ENCODE data around the gene HBE1.
"Not testable (repeated sequence)": the region's sequence is repeated elsewhere in the genome, so short reads cannot be mapped to it uniquely, and the experiment has no call there.

HBE1 gene

GRCh38 chr11:5252192-5252918 is 17.4 kb downstream of the HBE1 start:
- no peak for DNase-seq

DNA sequence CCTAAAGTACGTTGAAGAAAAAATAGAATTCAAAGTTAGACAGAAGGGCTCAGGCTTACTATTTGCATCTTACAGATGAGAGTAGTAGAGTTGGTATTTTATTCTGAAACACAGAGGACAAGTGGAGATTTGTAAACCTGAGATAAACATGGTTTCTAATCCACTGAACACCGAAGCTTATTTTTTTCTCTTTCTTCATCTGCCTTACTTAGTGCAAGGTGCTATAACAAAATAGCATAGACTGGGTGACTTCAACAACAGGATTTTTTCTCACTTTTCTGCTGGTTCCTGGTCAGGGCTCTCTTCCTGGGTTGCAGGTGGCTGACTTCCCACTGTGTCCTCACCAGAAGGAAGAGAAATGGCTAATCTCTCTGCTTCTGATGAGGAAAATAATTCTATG is 18.0 kb downstream of the HBE1 start:
- no peak for DNase-seq

GRCh38 chr11:5250543-5251204 is 19.1 kb downstream of the HBE1 start:
- no peak for DNase-seq

DNA sequence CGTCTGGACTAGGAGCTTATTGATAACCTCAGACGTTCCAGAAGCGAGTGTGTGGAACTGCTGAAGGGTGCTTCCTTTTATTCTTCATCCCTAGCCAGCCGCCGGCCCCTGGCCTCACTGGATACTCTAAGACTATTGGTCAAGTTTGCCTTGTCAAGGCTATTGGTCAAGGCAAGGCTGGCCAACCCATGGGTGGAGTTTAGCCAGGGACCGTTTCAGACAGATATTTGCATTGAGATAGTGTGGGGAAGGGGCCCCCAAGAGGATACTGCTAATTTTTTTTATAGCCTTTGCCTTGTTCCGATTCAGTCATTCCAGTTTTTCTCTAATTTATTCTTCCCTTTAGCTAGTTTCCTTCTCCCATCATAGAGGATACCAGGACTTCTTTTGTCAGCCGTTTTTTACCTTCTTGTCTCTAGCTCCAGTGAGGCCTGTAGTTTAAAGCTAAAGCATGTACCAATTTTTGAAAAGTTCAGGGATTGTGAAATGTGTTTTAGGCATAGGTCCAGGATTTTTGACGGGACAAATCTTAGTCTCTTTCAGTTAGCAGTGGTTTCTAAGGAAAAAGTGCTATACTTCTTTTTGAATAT is 19.8 kb downstream of the HBE1 start, which contains the start of gene HBG1:
Gene HBG1 (minus strand): TSS at position 51 of the 590 bp plus-strand sequence. CDS start 53 bp downstream, outside the sequence.
- not testable (repeated sequence) for DNase-seq

DNA sequence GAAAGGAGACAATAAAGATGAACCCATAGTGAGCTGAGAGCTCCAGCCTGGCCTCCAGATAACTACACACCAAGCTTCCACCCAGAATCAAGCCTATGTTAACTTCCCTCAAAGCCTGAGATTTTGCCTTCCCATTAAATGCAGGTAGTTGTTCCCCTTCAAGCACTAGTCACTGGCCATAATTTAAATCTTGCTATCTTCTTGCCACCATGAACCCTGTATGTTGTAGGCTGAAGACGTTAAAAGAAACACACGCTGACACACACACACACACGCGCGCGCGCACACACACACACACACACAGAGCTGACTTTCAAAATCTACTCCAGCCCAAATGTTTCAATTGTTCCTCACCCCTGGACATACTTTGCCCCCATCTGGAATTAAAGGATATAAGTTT is 21.2 kb downstream of the HBE1 start:
- not testable (repeated sequence) for DNase-seq

DNA sequence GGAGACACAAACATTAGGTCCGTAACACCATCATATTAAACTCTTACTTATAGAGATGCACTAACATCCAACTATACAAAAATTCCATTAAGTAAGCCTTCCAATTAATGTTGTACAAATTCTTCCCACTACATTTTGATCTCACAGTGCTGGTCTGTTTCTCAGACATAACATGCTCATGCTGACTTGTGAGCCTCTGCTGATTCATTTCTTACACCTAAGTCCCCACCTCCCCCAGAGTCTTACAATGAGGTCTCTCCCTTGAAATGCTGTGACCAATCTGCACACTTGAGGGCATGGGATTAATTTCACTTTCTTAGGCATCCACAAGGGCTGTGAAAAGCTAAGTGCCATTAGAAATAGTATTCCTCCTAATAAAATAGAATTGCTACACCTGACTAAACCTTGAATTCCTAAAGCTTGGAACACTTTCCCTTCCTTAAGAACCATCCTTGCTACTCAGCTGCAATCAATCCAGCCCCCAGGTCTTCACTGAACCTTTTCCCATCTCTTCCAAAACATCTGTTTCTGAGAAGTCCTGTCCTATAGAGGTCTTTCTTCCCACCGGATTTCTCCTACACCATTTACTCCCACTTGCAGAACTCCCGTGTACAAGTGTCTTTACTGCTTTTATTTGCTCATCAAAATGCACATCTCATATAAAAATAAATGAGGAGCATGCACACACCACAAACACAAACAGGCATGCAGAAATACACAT is 22.1 kb downstream of the HBE1 start:
- no peak for DNase-seq

DNA sequence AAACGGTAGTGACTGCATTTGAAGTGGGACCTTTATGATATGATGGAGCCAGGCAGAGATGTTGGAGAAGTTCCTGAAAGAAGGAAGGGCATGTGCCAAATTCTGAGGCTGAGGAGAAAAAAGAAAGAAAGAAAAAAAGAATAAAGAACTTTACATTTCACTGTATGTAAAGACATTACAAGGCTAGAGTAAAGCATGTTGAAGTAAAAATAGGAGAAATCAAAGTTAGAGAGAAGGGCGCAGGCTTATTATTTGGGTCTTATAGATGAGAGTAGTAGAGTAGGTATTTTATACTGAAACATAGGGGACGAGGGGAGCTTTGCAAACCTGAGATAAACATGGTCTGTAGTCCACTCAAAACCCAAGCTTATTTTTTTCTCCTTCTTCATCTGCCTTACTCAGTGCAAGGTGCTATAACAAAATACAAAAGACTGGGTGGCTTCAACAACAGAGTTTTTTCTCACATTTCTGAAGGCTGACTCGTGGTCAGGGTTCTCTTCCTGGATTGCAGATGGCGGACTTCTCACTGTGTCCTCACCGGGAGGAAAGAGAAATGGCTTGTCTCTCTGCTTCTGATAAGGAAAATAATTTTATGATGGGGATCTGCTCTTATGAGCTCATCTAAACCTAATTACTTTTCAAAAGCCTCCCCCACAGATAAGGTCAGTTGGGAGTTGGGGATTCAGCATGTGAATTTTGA is 22.8 kb downstream of the HBE1 start:
- DNase-seq, result no peak

GRCh38 chr11:5245155-5245554 is 24.6 kb downstream of the HBE1 start:
- DNase-seq, result no peak

DNA sequence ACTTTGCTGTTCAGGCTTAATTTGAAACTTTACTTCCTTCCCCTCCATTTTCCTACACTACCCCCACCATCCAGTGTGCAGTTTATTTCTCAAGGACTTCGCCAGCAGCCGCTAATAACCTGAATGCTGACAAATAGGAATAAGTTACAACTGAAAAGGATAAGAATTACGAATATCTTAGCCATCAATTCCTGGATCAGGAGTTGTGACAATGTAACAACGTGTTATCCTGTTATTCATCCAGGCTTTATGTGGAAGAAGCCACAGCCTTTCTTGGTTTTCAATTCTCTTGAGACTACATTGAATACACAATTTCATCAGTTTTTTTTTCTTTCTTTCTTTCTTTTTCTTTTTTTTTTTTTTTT is 25.9 kb downstream of the HBE1 start:
- DNase-seq, result no peak

DNA sequence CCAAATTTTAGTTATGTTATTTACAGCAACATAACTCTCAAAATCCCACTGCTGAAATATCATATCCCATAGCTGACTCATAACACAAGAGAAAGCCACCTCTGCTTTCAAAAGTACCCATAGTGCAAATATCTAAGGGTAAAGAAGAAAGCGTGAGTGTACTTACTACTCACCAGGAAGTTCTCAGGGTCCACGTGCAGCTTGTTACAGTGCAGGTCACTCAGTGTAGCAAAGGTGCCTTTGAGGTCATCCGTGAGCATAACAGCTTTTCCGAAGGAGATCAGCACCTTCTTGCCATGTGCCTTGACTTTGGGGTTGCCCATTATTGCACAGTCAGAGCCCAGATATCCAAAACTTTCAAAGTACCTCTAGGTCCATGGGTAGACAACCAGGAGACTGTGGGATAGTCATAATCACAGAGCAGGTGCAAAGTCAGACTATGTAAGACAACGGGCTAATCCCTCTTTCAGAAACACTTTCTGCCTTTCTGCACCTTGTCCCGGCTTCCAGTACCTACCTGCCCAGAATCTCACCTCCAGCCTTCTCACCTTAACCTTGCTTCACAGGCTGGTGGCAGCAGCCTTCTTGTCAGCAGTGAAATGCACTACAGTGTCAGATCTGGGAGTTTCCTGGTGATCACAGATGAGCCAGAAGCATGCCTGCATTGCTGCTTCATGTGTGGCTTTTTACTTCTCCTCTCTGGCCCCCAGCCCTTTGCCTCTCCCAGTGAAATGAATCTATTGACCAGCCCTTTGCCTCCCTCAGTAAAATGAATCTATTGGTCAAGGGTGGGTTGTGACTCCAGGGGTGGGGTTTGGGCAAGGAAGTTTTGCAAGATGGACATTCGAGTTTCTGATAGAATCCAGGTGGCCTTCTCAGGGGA is 26.6 kb downstream of the HBE1 start:
- no peak for DNase-seq

DNA sequence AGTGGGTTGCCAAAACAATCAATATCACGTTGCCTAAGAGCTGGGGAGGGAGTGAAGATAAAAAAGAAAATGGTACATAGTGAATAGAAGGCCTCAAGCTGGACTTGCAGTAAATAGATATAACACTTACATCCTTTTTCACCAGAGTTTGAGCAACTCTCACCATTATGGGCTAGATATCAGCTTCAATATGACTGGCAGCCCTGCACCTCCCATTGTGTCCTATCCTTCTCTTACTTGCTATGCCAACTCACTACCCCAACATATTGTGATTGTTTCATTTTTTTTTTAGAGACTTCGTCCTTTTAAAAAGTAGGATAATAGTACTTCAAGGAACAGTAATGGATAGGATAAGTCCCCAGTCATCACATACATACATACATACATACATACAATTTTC is 27.5 kb downstream of the HBE1 start:
- no peak for DNase-seq

GRCh38 chr11:5241458-5241857 is 28.3 kb downstream of the HBE1 start:
- no peak for DNase-seq

- DNase-seq, result no peak
Measured at GRCh38 chr11:5240458-5240857, 29.3 kb downstream of the HBE1 start.

GRCh38 chr11:5240056-5240455 is 29.7 kb downstream of the HBE1 start:
- no peak for DNase-seq

GRCh38 chr11:5239046-5239445 is 30.7 kb downstream of the HBE1 start:
- no peak for DNase-seq

DNA sequence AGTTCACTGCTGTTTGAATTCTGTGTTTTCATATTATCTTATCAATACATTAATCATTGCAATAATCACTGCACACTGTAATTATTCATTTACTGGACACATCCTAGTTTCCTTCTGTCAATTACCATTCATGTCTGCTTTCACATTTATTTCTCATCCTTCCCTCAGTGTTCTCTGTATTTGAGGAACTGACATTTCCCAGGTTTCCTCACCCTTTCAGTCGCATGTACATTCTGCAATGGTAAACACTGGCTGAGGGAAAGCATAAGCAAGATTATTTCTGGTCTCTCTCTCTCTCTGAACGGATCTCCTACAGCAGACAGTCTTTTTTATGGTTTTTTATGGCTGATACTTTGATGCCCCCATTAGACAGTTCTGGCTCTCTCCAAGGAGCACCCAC is 31.3 kb downstream of the HBE1 start:
- no peak for DNase-seq

GRCh38 chr11:5237420-5237819 is 32.3 kb downstream of the HBE1 start:
- DNase-seq, result no peak

GRCh38 chr11:5235364-5236095 is 34.2 kb downstream of the HBE1 start:
- DNase-seq, result no peak

GRCh38 chr11:5234381-5234834 is 35.3 kb downstream of the HBE1 start, which contains the start of gene HBD:
TSS of gene HBD (minus strand) at chr11:5234483. CDS start at chr11:5234433, 50 bp downstream.
- no peak for DNase-seq

DNA sequence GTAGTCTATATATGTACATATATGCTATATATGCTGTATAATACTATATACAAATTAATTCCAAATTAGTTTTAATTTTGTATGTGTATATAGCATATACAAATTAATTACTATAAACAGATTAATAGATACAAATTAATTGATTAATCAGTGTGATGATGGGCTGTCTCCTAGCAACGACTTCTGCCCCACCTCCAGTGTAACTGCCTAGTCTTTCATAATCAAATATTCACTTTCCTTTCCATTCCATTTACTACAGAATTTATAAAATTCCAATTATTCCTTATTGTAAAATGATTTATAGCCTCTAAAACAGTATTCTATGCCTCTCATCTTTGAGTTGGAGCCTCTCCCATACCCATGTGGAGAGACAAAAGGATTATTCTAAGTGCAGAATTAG is 36.4 kb downstream of the HBE1 start:
- DNase-seq, result no peak

GRCh38 chr11:5232821-5233220 is 36.9 kb downstream of the HBE1 start:
- DNase-seq, result no peak

All from DMS153 (cell line).